Trophoblast cell (in vitro differentiated cells and primary cell): ENCODE results near the gene AEBP1.

Experiments used
- DNase-seq, 2 donors: peaks; one replicate each; pipeline ENCODE4 v3.0.0-alpha.2; 2016
- H2AFZ ChIP-seq: 2 replicates; pipeline ENCODE4 v1.6.1; 2013; ENCODE audit warnings: low read length, moderate library complexity, mild to moderate bottlenecking; ENCODE audit not compliant: insufficient read depth, poor library complexity
- H2AK5ac ChIP-seq: 2 replicates; pipeline ENCODE4 v1.6.1; 2013; ENCODE audit warnings: mild to moderate bottlenecking, low read length
- H2BK120ac ChIP-seq: 2 replicates; pipeline ENCODE4 v1.6.1; 2013; ENCODE audit warnings: low read length, mild to moderate bottlenecking, moderate library complexity; ENCODE audit not compliant: insufficient read depth, poor library complexity
- H2BK12ac ChIP-seq: 2 replicates; pipeline ENCODE4 v1.6.1; 2013; ENCODE audit warnings: mild to moderate bottlenecking, low read length, moderate library complexity
- H2BK5ac ChIP-seq: 2 replicates; pipeline ENCODE4 v1.6.1; 2013; ENCODE audit warnings: low read length, low read depth, moderate library complexity, mild to moderate bottlenecking; ENCODE audit not compliant: poor library complexity
- H3K14ac ChIP-seq: 2 replicates; pipeline ENCODE4 v1.6.1; 2013; ENCODE audit warnings: mild to moderate bottlenecking, low read length
- H3K18ac ChIP-seq: 2 replicates; pipeline ENCODE4 v1.6.1; 2013; ENCODE audit warnings: mild to moderate bottlenecking, low read length
- H3K23ac ChIP-seq: 2 replicates; pipeline ENCODE4 v1.6.1; 2013; ENCODE audit warnings: low read length
- H3K27ac ChIP-seq: 2 replicates; pipeline ENCODE4 v1.5.1; 2013; ENCODE audit warnings: low read depth, mild to moderate bottlenecking, inconsistent platforms, low read length, moderate library complexity
- H3K27me3 ChIP-seq: 2 replicates; pipeline ENCODE4 v1.6.1; 2013; ENCODE audit warnings: inconsistent platforms, mild to moderate bottlenecking, low read length, moderate library complexity; ENCODE audit not compliant: insufficient read depth
- H3K36me3 ChIP-seq, 2 experiments: 1 replicate in 1 of 2; 2 replicates in 1 of 2; pipeline ENCODE4 v1.6.1; 2013; ENCODE audit warnings: low read length in 2 of 2, mild to moderate bottlenecking in 2 of 2, moderate library complexity in 1 of 2; ENCODE audit not compliant: insufficient read depth in 2 of 2, control insufficient read depth in 1 of 2
- H3K4ac ChIP-seq: 2 replicates; pipeline ENCODE4 v1.6.1; 2013; ENCODE audit warnings: low read depth, mild to moderate bottlenecking, low read length, moderate library complexity
- H3K4me1 ChIP-seq, 2 experiments: 1 replicate in 1 of 2; 2 replicates in 1 of 2; pipeline ENCODE4 v1.6.1; 2013; ENCODE audit warnings: low read length in 2 of 2, mild to moderate bottlenecking in 2 of 2, moderate library complexity in 1 of 2; ENCODE audit not compliant: insufficient read depth in 2 of 2, control insufficient read depth in 1 of 2
- H3K4me2 ChIP-seq: 2 replicates; pipeline ENCODE4 v1.6.1; 2013; ENCODE audit warnings: inconsistent platforms, mild to moderate bottlenecking, low read length, moderate library complexity
- H3K4me3 ChIP-seq: 2 replicates; pipeline ENCODE4 v1.5.1; 2013; ENCODE audit warnings: mild to moderate bottlenecking, low read depth, low read length, inconsistent platforms
- H3K79me1 ChIP-seq: one replicate; pipeline ENCODE4 v1.6.1; 2013; ENCODE audit warnings: low read length
- H3K79me2 ChIP-seq: 2 replicates; pipeline ENCODE4 v1.6.1; 2013; ENCODE audit warnings: low read length, mild to moderate bottlenecking; ENCODE audit not compliant: control insufficient read depth, insufficient read depth, poor library complexity
- H3K9ac ChIP-seq: 2 replicates; pipeline ENCODE4 v1.6.1; 2013; ENCODE audit warnings: mild to moderate bottlenecking, low read length
- H3K9me3 ChIP-seq: 2 replicates; pipeline ENCODE4 v1.6.1; 2013; ENCODE audit warnings: low read depth, mild to moderate bottlenecking, control low read depth, inconsistent platforms, low read length; ENCODE audit not compliant: insufficient read depth
- H4K12ac ChIP-seq: 2 replicates; pipeline ENCODE4 v1.6.1; 2013; ENCODE audit warnings: low read depth, mild to moderate bottlenecking, low read length, moderate library complexity
- H4K8ac ChIP-seq: 2 replicates; pipeline ENCODE4 v1.6.1; 2013; ENCODE audit warnings: low read depth, mild to moderate bottlenecking, low read length, moderate library complexity
- H4K91ac ChIP-seq: one replicate; pipeline ENCODE4 v1.6.1; 2013; ENCODE audit warnings: low read depth, mild to moderate bottlenecking, low read length, moderate library complexity
- WGBS: extraction: QIAGEN DNeasy Blood & Tissue Kit; methylation state at CpG from one replicate; pipeline ENCODE4 v1.1.7; 2013; ENCODE audit warnings: missing lambda C conversion rate; ENCODE audit not compliant: insufficient read length, insufficient coverage; ENCODE audit errors: extremely low coverage; 5-methylcytosine and 5-hydroxymethylcytosine counted together

The AEBP1 gene

DNA sequence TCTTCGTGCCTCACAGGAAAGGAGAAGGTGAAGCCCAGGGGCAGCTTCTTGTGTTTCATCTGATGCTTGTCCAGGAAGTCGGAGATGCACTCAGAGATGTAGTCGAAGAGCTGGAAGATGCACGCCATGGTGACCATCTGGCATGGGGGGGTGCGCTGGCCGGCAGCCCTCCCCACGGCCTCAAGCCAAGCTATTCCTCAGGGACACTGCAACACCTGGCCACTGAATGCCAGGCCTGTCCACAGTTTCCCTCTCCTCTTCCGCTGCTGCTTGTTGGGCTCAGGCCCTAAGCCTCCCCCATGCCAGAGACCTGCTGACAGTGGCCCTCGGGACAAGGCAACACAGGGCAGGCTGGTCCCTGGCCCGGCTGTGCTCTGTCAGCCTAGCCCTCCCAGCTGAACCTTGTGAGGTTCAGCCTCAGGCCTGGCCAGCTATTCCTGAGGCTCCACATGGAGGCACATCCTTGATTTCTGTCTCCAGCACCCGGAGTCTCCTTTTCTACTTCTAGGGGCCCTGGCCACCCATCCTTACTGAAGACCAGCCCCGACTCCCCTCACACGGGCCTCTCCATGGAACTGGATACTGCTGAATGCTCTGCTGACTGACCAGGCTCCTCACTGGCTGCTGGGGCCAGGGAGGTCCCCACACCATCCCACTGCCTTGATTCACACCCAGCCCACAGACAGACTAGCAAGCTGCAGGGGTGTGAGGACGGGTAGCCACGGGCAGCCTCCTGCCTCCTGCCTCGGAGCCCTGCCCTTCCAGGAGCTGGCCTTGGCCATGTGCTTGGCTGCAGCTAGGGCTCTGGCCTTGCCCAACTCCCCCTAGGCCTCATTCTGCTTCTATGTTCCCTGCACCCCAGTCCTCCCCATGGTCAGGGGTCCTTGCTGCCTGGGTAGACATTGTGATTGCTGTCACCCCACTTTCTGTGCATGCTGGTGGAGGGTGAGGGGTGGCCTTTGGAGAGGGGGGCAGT lies 47.1 kb downstream of the AEBP1 start:
- no peak overlapping the region for H4K91ac ChIP-seq
- DNase-seq = no peak
- peaks cover 3% of the 10 kb centered on the region for H3K9me3 ChIP-seq
- H4K12ac ChIP-seq = no peak overlapping the region
- no peak overlapping the region for H2BK12ac ChIP-seq
- no CpG with 5 or more reads among the region's 16 CpGs for WGBS
- no peak overlapping the region for H2AFZ ChIP-seq
- no peaks in the 10 kb centered on the region for H3K27me3 ChIP-seq
- no peak overlapping the region for H4K8ac ChIP-seq
- H3K79me1 ChIP-seq = no peaks in the 10 kb centered on the region
- no peak overlapping the region for H2AK5ac ChIP-seq
- no peak overlapping the region for H2BK120ac ChIP-seq
- no peaks in the 10 kb centered on the region for H3K36me3 ChIP-seq
- H3K4me3 ChIP-seq = no peak overlapping the region
- no peak overlapping the region for H3K9ac ChIP-seq
- H3K79me2 ChIP-seq = no peaks in the 10 kb centered on the region
- no peak overlapping the region for H3K14ac ChIP-seq
- no peak overlapping the region for H3K18ac ChIP-seq
- no peak overlapping the region for H3K4ac ChIP-seq
- peaks cover 7 to 17% of the 10 kb centered on the region in 2 experiments for H3K4me1 ChIP-seq
- no peak overlapping the region for H3K4me2 ChIP-seq
- H3K27ac ChIP-seq = no peak overlapping the region
- H2BK5ac ChIP-seq = no peak overlapping the region
- no peak overlapping the region for H3K23ac ChIP-seq

- Histone ChIP-seq H3K4me2 (no peak overlapping the region), H3K79me2 (no peaks in the 10 kb centered on the region), H3K79me1 (no peaks in the 10 kb centered on the region), H2AFZ (no peak overlapping the region), H2BK120ac (no peak overlapping the region), H3K36me3 (no peaks in the 10 kb centered on the region), H4K91ac (no peak overlapping the region), H3K23ac (no peak overlapping the region), H3K4me1 (peaks cover 5 to 13% of the 10 kb centered on the region in 2 experiments), H3K4ac (no peak overlapping the region), H4K12ac (no peak overlapping the region), H3K18ac (no peak overlapping the region), H4K8ac (no peak overlapping the region), H3K4me3 (no peak overlapping the region), H2BK12ac (no peak overlapping the region), H3K27ac (no peak overlapping the region), H3K27me3 (no peaks in the 10 kb centered on the region), H3K14ac (no peak overlapping the region), H3K9me3 (peaks cover 2% of the 10 kb centered on the region), H3K9ac (no peak overlapping the region), H2AK5ac (no peak overlapping the region), H2BK5ac (no peak overlapping the region)
- no peak for DNase-seq
- WGBS = no CpG with 5 or more reads among the region's 9 CpGs
Observed at GRCh38 chr7:44151956-44152355, 47.8 kb downstream of the AEBP1 start.

DNA sequence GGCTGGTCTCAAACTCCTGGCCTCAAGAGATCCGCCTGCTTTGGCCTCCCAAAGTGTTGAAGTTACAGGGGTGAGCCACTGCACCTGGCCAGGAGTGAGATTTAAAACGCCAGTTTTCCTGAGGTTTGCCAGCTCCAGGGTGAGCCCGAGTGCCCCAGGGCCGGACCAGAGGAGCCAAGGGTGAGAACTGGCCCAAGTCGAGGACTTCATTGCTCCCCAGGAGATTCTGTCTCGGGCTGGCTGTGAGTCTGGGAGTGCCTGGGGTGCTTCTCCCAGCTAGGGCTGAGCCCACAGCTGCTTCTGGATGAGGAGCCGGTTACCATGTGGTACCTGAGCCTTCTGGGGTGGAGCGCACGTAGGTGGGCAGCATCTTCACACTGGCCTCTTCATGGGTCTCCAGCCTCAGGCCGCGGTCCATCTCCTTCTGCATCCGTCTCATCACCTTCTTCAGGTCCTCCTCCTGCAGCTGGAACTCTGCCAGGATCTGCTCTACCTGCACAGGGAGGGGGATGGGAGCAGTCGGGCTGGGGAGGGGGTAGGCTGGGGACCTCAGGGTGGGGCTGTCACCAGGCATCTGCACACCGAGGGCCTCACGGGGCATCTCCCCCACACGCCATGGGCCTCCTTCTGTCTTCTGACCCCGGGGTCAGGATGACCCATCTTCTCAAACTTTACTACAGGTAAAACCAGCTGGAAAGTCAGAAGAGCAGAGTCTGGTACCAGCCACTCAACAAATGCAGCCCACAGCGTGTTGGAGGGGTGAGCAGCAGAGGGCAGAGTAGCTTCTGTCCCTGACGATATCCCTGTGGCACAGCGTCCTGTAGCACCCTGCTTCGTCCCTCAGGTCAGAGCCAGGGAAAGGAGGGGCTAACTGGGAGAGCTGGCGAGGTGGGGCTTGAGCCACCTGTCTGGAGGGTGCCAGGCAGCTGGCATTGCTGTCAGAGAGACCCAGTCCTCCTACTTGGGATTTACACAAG lies 49.1 kb downstream of the AEBP1 start:
- Histone ChIP-seq H2BK12ac (no peak overlapping the region), H3K79me2 (no peaks in the 10 kb centered on the region), H4K91ac (no peak overlapping the region), H3K4me3 (no peak overlapping the region), H3K4me2 (no peak overlapping the region), H3K4me1 (peaks cover 2 to 5% of the 10 kb centered on the region in 2 experiments), H2AK5ac (no peak overlapping the region), H3K18ac (no peak overlapping the region), H3K23ac (no peak overlapping the region), H3K27me3 (no peaks in the 10 kb centered on the region), H3K36me3 (no peaks in the 10 kb centered on the region), H3K14ac (no peak overlapping the region), H2BK5ac (no peak overlapping the region), H3K79me1 (no peaks in the 10 kb centered on the region), H3K27ac (no peak overlapping the region), H3K9ac (no peak overlapping the region), H3K9me3 (peaks cover 2% of the 10 kb centered on the region), H2AFZ (no peak overlapping the region), H4K8ac (no peak overlapping the region), H3K4ac (no peak overlapping the region), H2BK120ac (no peak overlapping the region), H4K12ac (no peak overlapping the region)
- WGBS = no CpG with 5 or more reads among the region's 22 CpGs
- no peak for DNase-seq

GRCh38 chr7:44153948-44154335 lies 49.8 kb downstream of the AEBP1 start:
- Histone ChIP-seq H3K27me3 (no peaks in the 10 kb centered on the region), H2AK5ac (no peak overlapping the region), H3K79me1 (no peaks in the 10 kb centered on the region), H3K27ac (no peak overlapping the region), H3K4me3 (no peak overlapping the region), H2BK5ac (no peak overlapping the region), H2BK12ac (no peak overlapping the region), H3K4me1 (peaks cover 2 to 5% of the 10 kb centered on the region in 2 experiments), H3K36me3 (no peaks in the 10 kb centered on the region), H4K91ac (no peak overlapping the region), H3K9ac (no peak overlapping the region), H3K79me2 (no peaks in the 10 kb centered on the region), H3K4ac (no peak overlapping the region), H4K8ac (no peak overlapping the region), H2BK120ac (no peak overlapping the region), H3K23ac (no peak overlapping the region), H3K18ac (no peak overlapping the region), H3K4me2 (no peak overlapping the region), H4K12ac (no peak overlapping the region), H3K9me3 (peaks cover 2% of the 10 kb centered on the region), H3K14ac (no peak overlapping the region), H2AFZ (no peak overlapping the region)
- no peak for DNase-seq
- WGBS = no CpG with 5 or more reads among the region's 5 CpGs
